ENCODE measurements around the gene HS6ST3.
"Not testable (repeated sequence)": the region's sequence is repeated elsewhere in the genome, so short reads cannot be mapped to it uniquely, and the experiment has no call there.

The HS6ST3 gene

DNA sequence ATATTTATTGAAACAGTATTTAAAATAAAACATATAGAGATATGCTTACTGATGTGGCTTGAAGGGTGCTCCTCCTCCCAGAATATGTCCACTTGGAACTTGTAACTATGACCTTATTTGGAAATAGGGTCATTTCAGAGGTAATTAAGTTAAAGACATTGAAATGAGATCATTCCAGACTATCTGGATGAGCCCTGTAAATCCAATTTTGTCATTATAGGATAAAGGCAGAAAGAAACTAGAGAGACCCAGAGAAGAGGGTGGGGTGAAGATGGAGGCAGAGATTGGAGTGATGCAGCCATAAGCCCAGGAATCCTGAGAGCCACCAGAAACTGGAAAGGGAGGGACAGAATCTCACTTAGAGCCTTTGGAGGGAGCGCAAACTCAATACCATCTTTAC, 661.2 kb downstream of the HS6ST3 start:
- no peak for DNase-seq

DNA sequence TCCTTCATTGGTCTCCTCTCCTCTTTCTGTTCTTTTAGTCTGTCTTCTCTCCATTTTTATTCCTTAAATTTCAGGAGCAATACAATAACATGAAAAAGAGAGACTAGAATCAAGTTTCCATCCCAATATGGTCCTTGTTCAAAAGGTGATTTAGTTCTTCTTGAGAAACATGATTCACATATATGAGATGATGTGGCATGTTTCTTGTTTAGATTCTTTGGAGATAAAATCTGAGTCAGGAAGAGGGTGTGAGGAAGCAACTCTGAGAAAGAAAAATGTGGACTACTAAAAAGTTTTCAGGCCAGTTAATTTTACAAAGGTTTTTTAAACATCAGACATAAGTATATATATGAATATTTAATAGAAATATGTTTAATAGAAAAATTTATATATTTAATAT, 673.0 kb downstream of the HS6ST3 start:
- no peak for DNase-seq

DNA sequence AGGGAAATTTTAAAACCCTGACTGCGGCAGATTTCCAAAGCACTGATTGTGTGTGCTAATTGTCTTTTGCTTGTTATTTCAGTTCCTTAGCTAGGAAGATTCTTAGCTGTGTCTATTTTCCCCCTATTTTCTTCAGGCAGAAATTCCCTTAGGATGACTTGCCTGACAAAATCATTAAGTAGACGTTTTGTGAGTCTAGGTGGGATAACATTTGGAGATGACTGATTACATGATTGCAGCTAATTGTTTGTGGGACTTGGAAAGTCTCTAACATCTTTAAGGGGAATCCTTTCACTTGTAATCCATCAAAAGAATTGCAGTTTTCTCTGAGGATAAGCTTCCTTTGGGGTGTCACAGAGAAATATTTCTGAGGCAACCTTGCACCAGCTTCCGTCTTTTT, 676.4 kb downstream of the HS6ST3 start:
- no peak for DNase-seq

DNA sequence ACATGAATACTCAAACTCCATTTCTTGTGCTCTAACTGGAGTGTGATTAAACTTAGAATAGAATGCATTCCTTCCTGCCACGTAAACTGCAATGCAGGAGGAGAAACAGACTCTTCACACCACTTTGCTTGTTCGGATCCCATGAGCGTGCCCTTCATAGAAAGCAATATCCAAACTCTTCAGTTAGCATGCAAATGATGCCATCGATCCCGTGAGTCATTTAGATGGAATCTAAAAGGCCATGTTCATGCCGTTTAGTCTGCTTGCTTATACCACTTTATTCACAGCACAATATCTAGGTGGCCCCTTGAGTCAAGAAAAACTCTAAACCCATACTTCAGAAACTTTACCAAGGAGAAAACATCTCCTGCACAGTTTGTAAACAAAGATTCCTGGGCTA, 678.6 kb downstream of the HS6ST3 start:
- DNase-seq, result no peak

DNA sequence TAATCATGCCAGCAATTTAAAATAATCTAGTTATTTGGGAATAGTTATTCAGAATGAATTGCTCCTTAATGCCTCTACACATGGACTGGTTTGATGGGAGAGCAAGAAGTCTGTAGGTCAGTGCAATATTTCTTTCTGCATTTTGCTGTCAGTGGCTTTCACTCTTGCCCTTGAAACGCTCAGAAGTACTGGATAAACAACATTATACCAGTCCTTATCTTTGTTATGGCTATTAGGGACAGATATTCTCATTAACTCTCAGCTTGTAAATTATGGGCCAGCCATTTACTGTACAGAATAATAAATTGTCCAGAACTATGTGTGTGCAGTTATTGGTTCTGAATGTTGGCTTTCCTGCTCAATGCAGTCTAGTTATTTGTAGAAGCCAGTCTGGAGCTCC, 680.0 kb downstream of the HS6ST3 start:
- DNase-seq, result no peak

DNA sequence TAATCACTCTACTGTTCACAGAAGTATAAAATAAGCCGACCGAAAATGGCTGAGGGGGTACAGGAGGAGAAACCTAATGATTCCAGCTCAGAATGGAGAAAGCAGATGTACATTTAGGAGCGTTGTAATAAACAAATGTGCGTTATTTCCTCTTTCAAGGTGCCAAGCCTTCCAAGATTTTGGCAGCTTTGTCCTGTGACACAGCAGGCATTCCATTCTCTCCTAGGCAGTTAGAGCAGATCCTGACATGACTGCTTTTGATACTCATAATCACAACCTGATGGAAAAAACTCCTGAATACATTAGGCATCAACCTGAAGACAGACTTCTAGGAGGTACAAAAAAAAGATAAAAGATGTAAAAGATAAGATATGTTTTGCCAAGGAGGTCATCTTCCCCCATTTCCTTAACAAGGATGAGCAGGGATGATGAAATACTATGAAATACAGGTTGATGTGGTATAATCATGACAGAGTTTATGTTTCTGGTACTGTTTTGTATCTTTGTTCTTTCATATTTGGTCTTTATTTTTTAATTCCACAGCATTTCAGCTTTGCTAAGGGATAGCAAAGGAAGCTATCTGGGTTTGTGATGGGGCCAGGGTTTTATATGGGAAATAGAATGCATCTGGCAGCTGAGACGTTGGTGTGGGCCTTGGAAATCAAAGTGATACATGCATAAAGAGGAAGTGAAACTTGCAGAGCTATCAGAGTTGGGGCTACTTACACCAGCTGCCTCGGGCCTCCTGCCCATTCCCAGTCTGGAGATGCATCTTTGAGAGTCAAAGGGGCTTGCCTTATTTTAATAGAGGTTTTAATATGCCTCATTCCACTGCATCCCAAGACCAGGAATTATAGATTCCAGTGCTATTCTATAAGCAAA, 681.8 kb downstream of the HS6ST3 start:
- DNase-seq, result no peak

DNA sequence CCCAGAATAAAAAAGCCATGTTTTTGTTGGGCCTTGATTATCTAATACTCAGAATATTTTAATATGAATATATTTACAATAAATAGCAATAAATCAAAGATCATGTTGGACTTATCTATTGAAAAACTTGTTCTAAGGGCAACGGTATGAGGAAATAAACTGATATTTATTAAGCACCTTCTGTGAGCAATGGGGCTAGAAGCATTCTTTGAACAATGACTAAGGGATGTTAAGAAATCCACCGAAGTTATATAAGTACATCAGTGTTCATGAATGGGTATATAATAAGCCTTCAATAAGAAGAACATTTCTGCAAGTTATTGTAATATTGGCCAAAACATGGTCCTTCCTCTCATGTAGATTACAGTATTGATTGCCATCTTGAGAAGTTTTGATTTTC, 682.5 kb downstream of the HS6ST3 start:
- no peak for DNase-seq

DNA sequence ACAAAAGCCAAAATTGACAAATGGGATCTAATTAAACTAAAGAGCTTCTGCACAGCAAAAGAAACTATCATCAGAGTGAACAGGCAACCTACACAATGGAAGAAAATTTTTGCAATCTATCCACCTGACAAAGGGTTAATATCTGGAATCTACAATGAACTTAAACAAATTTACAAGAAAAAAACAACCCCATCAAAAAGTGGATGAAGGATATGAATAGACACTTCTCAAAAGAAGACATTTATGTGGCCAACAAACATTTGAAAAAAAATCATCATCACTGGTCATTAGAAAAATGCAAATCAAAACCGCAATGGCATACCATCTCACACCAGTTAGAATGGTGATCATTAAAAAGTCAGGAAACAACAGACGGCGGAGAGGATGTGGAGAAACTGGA, 688.4 kb downstream of the HS6ST3 start:
- not testable (repeated sequence) for DNase-seq

DNA sequence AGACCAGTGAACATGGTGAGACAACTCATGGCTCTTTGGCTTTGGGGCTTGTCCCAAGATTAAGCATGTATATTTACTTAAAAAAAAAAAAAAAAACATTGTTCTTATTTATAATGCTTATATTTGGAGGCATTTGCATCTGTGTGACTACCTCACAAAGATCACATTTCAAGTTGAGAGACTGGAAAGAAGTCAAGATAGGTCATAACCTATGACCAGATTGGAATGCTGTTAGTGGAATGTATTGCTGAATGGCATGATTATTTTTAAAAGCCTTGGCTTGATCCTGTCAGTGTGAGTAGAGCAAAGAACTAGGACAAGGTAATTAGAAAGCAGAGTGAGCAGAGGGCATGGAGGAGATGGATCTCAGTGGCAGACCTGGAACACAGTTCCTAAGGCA, 689.8 kb downstream of the HS6ST3 start:
- DNase-seq, result no peak

DNA sequence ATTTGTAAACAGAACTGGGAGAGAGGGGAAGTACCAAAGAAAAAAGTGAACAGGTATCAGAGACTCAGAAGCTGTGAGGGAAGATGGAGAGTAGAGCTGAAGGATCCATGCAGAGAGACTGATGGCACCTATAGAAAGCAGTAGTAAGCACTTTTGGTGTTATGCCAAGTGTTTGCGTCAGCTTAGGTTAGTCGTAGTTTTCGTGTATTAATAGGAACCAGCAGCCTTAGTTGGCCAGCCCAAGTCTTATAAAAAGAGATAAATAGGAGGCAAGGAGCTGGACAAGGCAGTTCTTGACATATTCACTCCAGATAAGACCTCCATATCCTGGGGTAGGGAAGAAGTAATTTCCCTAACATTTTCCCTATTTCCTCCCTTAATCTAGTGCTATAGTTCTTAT, 690.2 kb downstream of the HS6ST3 start:
- DNase-seq, result no peak

DNA sequence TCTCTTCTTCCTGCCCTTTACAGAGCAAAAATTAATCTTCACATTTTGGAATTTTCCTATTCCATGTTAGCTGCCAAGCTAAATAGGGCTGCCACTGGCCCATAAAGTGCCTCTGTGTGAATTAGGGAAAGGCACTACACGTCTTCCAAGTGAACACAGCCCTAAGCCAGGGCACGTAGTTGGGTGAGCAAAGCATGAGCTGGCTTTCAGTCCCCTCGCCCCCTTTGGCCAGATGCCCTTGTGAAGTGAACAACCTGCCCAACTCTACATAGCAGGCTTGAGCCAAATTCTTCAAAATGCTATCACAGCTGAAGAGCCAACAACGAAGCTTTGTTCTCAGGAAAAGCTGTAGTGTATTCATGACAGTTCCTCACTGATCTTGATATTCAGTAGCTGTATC, 691.2 kb downstream of the HS6ST3 start:
- DNase-seq, result no peak

DNA sequence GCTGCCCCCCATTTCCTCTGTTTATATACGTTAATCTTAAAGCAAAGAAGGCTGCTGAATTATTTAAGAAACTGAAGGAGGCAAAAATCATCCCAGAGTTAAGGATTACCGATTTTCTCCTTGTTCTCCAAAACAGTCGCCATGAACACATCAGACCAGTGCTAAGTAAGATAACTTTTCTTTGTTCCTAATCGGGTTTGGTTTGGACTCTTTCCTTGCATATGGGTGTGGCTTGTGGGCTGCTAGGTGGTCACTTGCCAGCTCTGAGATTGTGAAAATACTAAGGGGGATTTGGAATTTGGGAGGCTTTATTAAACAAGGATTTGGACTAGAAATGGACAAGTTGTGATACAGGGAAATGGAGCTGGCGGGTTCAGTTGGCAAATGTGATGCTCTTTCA, 692.3 kb downstream of the HS6ST3 start:
- DNase-seq, result no peak

DNA sequence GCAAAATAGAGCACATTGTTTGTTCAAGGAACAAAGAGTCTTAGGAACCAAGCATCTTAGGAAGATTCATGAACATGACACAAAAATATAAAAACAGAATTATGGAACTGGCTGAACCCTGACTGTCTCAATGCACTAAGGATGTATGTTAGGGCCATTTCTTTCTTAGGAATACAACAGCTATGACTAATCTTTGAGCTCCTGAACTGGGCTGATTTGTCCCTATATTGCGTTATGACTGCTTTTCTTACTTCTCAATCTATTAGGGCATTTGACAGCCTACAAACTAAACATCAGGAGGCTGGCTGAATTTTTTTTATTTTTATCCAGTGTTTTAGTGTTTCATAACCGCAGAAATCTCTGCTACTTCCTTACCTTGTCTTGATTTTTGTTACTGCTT, 693.1 kb downstream of the HS6ST3 start:
- DNase-seq, result no peak

DNA sequence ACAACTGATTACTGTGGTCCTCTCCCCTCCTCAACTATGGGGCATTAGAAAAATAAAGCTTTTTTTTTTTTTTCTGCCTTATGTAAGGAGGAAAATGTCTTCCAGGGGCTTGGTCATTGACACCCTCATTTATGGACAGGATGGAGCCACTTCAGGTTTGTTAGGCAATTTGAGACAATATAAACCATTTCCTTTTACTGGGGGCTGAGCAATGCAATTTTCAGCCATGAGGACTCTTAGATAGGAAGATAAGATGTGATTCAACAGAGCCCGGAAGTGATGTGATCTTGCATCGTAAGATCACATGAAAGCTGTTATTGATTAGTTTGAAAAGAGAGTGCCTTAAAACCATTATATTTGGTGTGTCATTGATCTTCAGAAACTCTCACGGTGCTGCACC, 693.6 kb downstream of the HS6ST3 start:
- no peak for DNase-seq

DNA sequence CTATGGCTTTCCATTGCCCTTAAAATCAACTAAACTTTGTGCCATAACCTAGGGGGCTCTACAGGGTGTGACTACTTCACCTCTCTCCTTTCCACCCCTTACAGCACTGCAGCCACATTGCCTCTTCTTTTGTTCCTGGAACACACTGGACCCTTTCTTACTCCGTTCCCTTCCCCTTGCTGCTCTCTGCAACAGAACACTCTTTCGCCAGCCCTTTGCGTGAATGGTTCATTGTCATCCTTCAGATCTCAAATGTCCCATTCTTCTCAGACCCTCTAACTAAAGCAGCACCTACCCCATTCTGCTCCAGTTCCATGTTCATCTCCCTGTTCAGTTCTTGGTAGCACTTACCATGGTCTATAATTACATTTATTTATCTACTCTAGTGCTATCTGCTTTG, 696.1 kb downstream of the HS6ST3 start:
- no peak for DNase-seq

DNA sequence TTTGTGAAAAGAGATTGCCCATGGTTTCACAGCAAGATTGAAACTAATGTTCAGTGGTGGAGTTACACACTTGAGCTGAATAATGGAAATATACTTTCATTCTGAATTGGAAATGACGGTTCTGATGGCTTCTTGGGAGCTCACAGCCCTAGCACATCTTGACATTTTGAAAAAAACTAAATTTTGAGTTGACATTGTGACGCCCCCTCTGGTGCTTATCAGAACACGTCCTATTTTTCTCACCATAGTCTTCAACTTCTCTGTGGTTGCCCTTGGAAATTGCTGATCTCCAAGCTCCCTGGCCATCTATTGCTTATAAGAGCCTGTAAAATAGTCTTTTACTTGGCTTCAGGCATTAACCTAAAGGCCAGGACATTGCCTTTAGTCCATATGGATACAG, 702.3 kb downstream of the HS6ST3 start:
- no peak for DNase-seq

DNA sequence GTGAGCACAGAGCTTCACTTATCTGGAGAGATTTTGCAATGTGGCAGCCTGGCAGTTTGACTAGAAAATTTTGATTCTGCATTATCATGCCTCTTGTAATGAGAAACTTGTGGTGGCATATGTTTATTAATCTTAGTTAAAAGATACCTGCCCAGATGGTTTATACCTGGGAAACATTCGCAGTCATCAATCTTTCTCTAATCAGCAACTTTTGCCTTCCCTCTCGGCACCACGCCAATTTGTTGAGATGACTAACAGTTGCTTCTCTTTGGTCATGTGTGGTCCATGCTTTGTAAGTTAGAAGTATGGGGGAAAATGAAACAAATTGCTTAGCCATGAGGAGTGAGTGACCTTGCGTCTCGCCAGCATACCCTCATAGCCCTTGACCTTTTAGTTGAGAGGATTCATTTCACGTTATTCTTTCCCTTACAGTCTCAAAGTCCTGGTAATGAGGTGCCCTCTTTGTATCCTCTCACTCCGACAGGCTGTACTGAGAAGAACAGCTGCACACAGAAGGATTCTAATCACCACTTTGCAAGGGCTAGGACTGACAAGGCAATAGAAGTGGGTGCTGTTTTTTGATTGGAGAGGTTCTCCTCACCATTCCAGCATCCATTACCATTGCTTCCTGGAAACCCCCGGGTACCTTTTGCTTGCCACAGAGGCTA, 703.0 kb downstream of the HS6ST3 start:
- no peak for DNase-seq

DNA sequence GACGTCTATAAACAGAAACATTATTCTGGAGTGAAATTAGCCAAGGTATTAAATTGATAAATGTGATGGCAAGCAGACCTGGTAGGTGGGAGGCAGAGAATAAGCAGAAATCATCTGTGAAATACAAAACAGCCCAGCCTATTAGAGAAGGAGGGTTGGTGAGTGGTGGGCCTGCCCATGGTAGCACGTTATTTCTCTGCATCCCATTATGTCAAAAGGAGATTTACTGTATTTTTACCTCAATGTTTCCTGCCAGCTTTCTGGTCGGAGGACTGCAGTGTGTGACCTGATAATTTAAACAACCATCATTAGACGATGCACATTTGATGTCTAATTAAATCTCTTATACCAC, 703.5 kb downstream of the HS6ST3 start:
- DNase-seq, result no peak

DNA sequence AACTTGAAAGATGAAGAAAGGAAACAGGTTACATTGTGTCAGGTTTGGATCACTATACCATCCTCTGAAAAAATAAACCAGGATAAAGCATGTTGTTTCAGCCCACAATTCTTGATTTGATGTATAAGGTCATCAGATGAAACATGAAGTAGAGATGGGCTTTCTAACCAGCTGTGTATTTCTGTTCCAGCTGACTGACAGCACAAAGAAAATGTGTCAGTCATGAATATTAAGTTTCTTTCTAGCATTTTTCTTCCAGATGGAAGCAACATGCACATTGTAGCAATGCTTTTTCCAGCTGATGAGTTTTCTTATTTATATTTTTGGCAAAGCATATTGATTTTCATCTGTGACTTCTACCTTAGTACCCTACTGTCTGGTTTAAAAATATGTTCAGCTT, 704.8 kb downstream of the HS6ST3 start:
- no peak for DNase-seq

DNA sequence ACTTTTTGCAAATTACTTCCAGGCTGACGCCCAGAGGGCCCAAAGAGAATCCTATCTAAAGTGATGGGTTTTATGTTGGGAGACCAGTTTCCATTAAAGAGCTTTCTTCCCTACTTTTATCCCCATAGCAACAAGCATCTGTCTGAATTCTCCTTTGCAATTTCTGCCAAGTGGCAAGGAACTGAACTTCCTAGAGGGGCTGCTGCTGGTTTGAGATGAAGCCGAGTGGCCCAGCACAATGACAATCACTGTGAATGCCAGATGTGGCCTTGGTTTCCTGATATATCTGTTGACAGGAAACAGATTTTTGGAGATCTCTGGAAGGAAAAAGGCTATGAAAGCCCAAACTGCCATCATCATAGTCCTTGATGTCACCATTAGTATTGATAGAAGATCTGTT, 705.8 kb downstream of the HS6ST3 start:
- no peak for DNase-seq

DNA sequence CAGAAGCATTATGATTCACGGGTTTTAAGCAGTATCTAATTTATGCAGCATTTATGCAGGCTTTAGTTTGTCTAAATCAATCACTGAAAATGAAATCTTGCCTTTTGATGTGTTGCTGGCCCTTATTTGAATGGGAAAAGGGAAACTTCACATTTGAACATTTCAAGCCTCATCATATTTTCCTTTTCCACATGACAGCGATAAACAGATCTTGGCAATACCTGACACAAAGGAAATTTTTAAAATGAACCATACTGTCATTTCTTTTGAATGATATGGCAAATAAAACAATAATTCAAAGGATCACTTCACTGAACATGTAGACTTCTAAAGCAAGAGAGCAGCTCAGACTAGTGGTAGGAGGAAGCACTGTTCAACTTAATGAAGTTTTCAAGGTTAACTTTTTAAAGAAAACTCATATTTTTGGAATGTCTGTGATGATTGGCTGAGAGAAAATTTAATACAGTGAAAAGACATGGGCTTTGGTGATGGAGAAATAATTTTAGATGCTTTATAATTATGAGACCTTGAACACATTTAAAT, 706.3 kb downstream of the HS6ST3 start:
- no peak for DNase-seq

DNA sequence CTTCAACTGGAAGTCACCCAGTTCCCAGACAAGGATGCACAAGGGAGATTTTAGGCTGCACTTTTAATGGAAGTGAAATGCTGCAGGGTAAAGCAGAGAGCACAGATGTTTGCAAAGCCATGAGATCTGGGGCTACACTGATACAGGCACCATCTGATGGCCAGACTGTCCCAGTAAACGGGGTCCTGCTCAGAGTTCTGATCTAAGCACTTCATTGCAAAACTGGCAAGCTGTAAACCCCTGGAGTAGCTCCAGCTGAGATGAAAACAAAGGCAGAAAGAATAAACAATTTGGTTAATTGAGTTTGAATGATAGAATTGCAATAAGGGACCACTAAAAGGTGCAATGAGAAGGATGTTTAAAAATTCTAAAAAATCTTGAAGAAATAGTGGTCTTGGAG, 707.2 kb downstream of the HS6ST3 start:
- no peak for DNase-seq

DNA sequence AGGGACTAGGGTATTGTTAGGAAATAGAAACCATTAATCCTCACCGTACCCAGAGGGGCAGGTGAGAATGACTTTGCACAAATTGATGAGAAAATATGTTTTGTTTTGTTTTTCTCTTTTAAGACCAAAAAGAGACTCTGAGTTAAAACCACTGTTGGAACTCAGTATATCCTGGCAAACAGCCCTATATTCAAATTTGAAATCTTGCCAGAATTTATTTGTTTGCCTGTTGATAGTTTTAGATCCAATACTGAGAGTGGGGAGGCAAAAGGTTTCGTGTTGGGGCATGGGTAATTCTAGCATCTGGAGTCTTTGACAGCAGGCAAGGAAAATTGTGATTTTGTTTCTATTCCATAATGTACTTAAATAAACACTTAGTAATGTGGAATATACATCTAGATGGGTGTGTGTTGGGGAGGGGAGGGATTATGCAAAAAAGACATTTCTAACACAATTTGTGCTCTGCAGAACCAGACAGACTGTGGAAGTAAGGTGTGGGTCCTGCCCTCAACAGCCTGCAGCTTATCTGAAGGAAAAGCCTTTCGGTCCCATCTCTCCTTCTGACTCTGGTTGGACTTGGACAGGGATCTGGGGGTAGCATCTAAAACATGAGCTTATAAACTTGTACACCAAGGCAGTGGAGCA, 713.7 kb downstream of the HS6ST3 start:
- no peak for DNase-seq

DNA sequence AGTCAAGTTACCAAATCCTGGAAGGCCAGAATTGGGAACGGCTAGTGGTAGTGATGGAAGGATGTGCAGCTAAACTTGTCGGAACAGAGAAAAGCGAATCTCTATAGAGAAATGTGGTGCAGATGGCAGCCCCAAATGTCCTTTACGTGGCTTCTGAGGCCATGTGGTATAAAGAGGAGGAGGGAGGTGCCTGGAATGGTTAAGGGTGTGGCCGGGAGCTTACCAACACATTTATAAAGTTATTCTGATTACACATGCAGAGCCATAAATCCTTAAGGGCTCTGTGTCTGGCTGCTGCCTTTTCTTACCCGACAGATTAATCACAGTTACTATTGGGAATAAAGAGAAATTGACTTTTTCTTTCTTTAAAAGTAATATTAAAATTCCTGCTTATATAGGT, 714.3 kb downstream of the HS6ST3 start:
- no peak for DNase-seq
